OCI-LY7 (cell line): ENCODE measurements around the gene CRYBA4.

ENCODE experiments used
- CTCF ChIP-seq: fragments of 200-600 bp; sonication (generic); conservative IDR thresholded peaks from 2 replicates; pipeline ENCODE4 v1.5.1; 2014; ENCODE audit warnings: mild to moderate bottlenecking, antibody characterized with exemption, low read length, moderate library complexity, mixed read lengths
- EZH2phosphoT487 ChIP-seq: fragments of 200-600 bp; sonication (generic); IDR thresholded peaks from 2 replicates; pipeline ENCODE4 v1.6.1; 2018; ENCODE audit warnings: low read depth, borderline replicate concordance, mild to moderate bottlenecking, mixed run types, antibody characterized with exemption, low read length, moderate library complexity, mixed read lengths

- no peak for TF ChIP-seq CTCF
- TF ChIP-seq EZH2phosphoT487 = no peak
Observed at GRCh38 chr22:26629988-26630761, 8.4 kb downstream of the CRYBA4 start.
